NCI-H2171 treated with DMSO at 0.1 percent for 48 hours (cell line): ENCODE results near the gene WWOX.
A peak's percentile ranks its signal among the peaks of the same experiment; 100 is the strongest.
"Not testable (repeated sequence)": the region's sequence is repeated elsewhere in the genome, so short reads cannot be mapped to it uniquely, and the experiment has no call there.

Experiments used
- DNase-seq: peaks from one replicate; lab custom pipeline; 2025; lab: John Stamatoyannopoulos, UW

Gene WWOX

DNA sequence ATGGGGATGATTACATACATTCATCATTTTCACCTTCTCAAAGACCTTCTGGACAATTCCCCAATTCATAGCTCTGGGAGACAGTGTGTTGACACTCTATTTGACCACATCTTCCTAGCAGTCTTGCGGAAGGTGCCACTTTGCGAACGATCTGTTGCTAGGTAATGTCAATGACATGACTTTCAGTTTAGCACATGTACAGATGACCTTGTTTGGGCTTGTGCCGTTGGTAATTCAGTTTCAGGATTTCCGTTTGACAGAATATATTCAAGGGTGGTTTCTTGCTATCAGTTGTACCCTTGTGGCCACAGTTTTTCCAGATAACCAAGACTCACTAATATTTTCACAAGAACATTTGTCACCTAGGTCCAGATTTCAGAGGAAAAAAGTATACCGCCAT is 478.2 kb downstream of the WWOX start:
- no peak for DNase-seq

DNA sequence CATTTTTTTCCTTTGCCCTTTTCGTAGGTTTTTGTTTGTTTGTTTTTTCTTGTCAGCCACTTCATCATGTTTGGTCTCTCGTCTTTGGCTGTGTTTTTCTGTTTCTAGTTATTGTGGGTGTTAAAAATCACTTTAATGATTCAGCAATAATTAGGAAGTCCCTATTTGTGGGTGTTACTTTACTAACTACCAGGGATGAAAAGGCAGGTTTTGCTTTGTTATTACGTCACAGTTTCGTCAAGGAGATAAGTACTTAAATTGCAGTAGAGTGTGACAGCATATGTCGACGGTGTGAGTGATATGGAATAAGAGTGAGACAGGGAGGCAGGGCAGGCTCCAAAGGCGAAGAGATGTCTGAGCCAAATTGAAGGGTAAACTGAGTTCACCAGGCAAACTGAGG is 479.6 kb downstream of the WWOX start:
- peak; percentile 10 for DNase-seq

DNA sequence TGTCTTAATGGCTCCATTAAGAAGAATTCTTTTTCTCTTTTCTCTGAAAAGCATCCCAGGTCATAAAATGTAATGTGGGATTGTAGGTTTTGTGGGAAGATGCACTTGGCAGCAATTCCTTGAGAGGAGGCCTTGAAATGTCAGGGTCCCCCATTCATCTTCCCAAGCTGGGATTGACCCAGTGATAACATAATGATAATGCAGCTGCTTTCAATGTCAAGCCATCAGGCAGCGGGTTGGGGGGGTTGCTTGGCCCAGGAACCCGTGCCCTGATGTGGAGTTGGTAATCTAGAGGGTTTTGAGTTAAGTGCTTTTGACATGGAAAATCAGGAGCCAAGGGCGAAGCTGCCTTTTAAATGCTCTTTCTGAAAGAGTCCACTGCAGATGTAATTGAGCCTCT is 484.0 kb downstream of the WWOX start:
- no peak for DNase-seq

GRCh38 chr16:78584213-78584860 is 484.9 kb downstream of the WWOX start:
- no peak for DNase-seq

DNA sequence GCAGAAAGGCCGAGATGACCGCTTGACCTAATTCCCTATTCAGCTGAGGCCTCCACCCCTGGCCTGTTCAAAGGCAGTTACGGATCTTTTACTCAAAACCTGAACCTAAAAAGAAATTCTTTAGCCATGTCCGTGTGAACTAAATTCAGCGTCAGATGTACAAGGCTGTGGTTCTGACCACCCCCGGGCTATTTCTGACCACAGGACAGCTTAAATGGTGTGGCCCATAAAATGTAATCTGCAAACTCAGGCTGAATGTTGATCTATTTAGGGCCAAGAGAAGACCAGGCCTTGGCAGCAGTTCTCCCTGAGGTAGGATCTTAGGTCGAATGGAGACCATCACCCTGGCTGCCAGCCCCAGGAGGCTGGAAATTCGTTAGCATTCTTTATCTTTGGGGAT is 485.5 kb downstream of the WWOX start:
- DNase-seq: no peak

GRCh38 chr16:78589331-78589730 is 489.9 kb downstream of the WWOX start:
- no peak for DNase-seq

DNA sequence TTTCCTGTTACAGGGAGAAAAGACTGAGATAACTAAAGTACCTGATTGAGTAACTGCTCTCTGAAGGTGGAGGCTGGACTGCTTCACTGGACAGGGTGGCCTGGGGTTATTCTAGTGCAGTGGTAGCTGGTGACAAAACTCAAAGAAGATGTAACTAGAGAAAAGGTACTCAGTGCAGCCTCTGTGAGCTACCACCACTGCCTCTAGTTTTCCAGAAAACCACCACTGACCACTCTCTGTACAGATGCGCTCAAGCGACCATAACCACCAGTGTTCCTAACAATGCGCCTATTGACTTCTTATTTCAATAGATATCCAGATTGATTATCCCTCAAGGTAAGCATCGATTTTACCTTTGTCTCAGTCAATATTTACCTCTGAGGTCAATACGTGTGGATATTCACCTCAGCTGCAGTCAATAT is 492.2 kb downstream of the WWOX start:
- DNase-seq: no peak

GRCh38 chr16:78592111-78592510 is 492.7 kb downstream of the WWOX start:
- no peak for DNase-seq

GRCh38 chr16:78593352-78593751 is 493.9 kb downstream of the WWOX start:
- DNase-seq: no peak

DNA sequence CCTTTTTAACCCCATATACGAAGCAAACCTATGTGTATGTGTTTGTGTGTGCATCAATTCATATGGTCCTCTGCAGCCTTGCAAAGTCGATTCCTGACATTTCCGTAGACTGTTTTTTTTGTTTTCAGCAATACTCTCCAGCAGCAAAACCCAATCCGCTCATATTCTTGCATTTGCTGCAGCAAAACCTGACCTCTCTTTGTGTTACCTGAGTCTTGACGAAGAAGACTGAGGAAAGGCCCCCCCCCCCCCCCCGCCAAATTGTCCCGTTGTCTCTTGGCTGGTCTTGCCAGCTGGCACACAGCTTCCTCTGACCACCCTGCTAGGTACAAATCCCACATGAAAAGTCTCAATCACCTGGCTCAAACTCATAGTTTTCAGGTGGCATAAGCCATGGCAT is 494.7 kb downstream of the WWOX start:
- no peak for DNase-seq

DNA sequence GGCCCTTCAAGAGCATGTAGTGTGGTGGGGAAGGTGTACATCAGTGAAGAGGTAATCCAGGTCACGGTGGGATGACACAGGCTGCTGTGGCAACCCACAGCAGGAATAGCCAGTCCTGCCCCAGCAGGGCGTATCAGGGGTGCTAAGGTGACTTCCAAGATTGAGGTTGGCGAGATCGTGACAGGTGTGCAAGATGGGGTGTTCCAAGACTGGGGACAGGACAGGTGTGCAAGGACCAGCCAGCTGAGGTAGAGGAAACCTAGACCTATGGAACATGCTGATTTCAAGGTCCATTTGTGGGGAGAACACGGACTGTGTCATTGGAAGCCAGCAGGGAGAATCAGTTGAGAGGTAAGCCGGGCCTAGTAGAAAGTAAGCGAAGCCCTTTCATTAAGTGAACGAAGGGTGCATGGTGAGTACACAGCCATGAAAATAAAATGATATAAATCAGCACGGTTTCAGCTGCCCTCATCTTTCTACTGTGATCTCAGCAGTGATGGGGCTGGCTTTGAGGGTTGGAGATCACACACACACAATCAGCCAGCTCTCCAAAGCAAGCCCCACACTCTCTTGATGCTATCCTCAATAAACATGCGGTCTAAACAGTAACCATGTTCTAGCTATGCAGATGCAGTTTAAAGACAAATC is 497.0 kb downstream of the WWOX start:
- DNase-seq: no peak

DNA sequence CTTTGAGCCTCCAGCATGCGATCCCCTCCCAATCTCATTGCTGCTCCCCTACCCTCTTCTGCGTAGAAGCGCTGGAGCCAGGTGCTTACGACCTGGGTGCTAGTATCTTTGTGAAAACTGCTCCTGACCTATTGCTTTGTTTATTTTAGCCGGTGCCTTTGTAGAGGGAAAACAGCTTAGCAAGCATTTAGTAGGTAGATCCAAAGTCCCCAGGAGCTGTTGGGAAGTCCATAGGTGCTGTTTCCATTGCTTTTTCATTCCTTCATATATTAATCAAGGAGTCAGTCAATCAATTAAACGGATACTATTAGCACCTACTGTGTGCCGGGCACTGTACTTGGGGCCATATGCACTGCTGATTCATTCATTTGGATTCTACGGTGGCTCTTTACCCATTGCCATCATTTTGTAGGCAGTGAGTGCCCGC is 497.6 kb downstream of the WWOX start:
- DNase-seq: no peak

- no peak for DNase-seq
Measured at GRCh38 chr16:78597809-78598570, 498.5 kb downstream of the WWOX start.

GRCh38 chr16:78599271-78599670 is 499.8 kb downstream of the WWOX start:
- no peak for DNase-seq

DNA sequence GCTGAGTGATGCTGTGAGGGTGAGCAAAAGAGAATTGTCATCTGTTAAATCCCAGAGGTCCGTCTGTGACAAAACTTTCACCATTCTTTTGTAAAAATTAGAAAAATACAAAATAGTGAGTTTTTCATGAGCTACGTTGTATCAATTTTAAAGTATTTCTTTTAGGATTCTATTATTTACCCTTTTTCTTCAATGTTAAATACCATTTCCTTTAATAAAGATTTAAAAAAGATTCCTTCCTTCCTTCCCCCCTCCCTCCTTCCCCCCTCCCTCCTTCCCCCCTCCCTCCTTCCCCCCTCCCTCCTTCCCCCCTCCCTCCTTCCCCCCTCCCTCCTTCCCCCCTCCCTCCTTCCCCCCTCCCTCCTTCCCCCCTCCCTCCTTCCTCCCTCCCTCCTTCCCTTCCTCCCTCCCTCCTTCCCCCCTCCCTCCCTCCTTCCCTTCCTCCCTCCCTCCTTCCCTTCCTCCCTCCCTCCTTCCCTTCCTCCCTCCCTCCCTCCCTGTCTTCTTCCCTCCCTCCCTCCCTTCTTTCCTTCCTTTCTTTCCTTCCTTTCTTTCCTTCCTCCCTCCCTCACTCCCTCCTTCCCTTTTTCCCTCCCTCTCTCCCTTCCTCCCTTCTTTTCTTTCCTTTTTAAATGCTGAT is 505.1 kb downstream of the WWOX start:
- DNase-seq: not testable (repeated sequence)

DNA sequence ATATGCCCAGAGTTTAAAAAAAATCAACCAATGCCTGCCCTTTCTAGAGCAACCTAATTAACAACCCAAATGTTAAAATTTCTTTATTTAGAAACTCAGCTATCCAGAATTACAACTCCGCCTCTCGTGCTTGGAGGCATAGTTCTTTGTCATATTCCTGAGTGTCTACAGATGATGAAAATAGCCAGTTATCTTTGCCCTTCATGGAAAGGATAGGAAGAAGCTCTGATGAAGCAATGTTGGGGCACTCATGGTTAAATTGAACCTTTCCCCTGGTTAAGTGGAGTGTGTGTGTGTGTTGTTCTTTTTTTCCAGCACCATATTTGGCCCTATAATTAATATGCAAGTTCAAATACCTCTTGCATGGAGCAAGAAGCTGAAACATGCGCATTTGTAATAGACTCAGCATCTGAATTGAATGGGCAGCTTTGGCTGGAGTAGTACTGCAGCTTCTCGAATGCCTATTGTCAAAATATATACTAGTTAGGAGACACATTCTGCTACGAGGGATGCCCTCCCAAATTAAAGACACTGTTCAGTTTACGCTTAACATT is 506.2 kb downstream of the WWOX start:
- DNase-seq: no peak

DNA sequence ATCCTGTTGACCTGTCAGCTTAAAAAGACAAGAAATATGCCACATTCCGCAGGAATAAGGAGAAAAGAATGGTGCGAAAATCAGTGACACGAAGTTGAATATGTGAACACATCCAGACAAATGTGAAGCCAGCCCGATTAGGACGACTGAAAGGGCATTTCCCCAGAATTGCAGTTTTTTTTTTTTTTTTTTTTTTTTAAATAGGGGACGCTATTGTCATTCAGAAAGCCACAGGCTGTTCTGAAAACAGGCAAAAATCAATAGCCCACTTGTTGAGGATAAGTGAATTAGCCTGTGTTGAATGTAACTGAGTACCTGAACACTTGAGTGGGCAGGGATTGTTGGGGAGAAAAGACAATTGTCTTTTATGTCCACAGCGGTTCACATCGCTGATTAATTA is 507.1 kb downstream of the WWOX start:
- no peak for DNase-seq

DNA sequence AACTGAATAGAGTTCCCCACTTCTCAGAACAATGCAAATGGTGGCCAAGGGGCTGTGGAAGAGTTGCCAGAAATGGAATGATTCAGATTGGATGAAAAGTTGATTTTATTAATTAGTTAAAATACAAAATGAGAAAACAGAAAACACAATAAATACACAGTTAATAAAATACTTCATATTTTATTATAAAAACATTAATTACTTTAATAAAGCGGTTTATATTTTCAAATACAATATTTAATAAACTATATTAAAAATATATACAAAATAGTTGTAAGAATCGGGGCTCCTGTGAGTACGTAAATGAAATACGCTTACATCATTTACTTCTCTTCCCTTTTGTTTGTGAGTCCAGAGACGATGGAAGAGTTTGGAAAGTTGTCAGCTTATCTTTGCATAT is 507.6 kb downstream of the WWOX start:
- no peak for DNase-seq

- DNase-seq: no peak
Measured at GRCh38 chr16:78607465-78607864, 508.0 kb downstream of the WWOX start.

GRCh38 chr16:78608305-78608776 is 508.9 kb downstream of the WWOX start:
- DNase-seq: no peak

- no peak for DNase-seq
Measured at GRCh38 chr16:78609402-78610274, 510.2 kb downstream of the WWOX start.
